GM06990 (cell line): ENCODE measurements around the gene PLK5.
"Not testable (repeated sequence)": the region's sequence is repeated elsewhere in the genome, so short reads cannot be mapped to it uniquely, and the experiment has no call there.

ENCODE experiments used
- DNase-seq: peaks from one replicate; pipeline ENCODE4 v3.0.0-alpha.2; 2011; ENCODE audit not compliant: insufficient read length; ENCODE audit errors: extremely low read depth
- H3K27me3 ChIP-seq: replicated peaks from 2 replicates; pipeline ENCODE4 v1.6.0; 2011; ENCODE audit warnings: low read length; ENCODE audit not compliant: control insufficient read depth, insufficient read depth
- H3K36me3 ChIP-seq: 2 replicates; pipeline ENCODE4 v1.5.1; 2011; ENCODE audit warnings: low read length; ENCODE audit not compliant: control insufficient read depth, insufficient read depth
- H3K4me3 ChIP-seq: replicated peaks from 2 replicates; pipeline ENCODE4 v1.5.1; 2011; ENCODE audit warnings: low read depth, mild to moderate bottlenecking, control low read depth, low read length
- CTCF ChIP-seq: IDR thresholded peaks from 2 replicates; pipeline ENCODE4 v1.5.1; 2011; ENCODE audit warnings: low read length, control low read depth, mild to moderate bottlenecking, inconsistent platforms; ENCODE audit not compliant: insufficient read depth, poor library complexity, severe bottlenecking

Gene PLK5

GRCh38 chr19:1514986-1515721 lies 8.7 kb upstream of the PLK5 start:
- DNase-seq, result no peak
- TF ChIP-seq CTCF, result no peak
- no peaks in the 10 kb centered on the region for H3K36me3 ChIP-seq
- no peaks in the 10 kb centered on the region for H3K27me3 ChIP-seq
- H3K4me3 ChIP-seq, result no peak overlapping the region

GRCh38 chr19:1516395-1516753 lies 7.5 kb upstream of the PLK5 start:
- TF ChIP-seq CTCF, result no peak

GRCh38 chr19:1518471-1518870 lies 5.4 kb upstream of the PLK5 start:
- no peak for DNase-seq
- H3K4me3 ChIP-seq, result no peak overlapping the region
- no peak for TF ChIP-seq CTCF
- H3K36me3 ChIP-seq, result no peaks in the 10 kb centered on the region
- H3K27me3 ChIP-seq, result no peaks in the 10 kb centered on the region

More at GRCh38 chr19:1516395-1516753, 7.5 kb upstream of the PLK5 start:
- Histone ChIP-seq H3K36me3 (no peaks in the 10 kb centered on the region), H3K4me3 (no peak overlapping the region), H3K27me3 (no peaks in the 10 kb centered on the region)
- DNase-seq, result no peak

- H3K27me3 ChIP-seq, DNase-seq, H3K4me3 ChIP-seq, H3K36me3 ChIP-seq: not testable (repeated sequence)
These were observed 4.1 kb upstream of the PLK5 start for GRCh38 chr19:1519802-1520201.

GRCh38 chr19:1520203-1520780 lies 3.6 kb upstream of the PLK5 start:
- no peak for TF ChIP-seq CTCF
- Histone ChIP-seq H3K4me3 (no peak overlapping the region), H3K27me3 (no peaks in the 10 kb centered on the region), H3K36me3 (no peaks in the 10 kb centered on the region)
- DNase-seq, result no peak

GRCh38 chr19:1521636-1522035 lies 2.2 kb upstream of the PLK5 start:
- DNase-seq, result no peak
- no peak for TF ChIP-seq CTCF
- Histone ChIP-seq H3K27me3 (no peaks in the 10 kb centered on the region), H3K4me3 (no peak overlapping the region), H3K36me3 (no peaks in the 10 kb centered on the region)
